ENCODE measurements around the gene MMGT1.
"Not testable (repeated sequence)": the region's sequence is repeated elsewhere in the genome, so short reads cannot be mapped to it uniquely, and the experiment has no call there.

The MMGT1 gene

DNA sequence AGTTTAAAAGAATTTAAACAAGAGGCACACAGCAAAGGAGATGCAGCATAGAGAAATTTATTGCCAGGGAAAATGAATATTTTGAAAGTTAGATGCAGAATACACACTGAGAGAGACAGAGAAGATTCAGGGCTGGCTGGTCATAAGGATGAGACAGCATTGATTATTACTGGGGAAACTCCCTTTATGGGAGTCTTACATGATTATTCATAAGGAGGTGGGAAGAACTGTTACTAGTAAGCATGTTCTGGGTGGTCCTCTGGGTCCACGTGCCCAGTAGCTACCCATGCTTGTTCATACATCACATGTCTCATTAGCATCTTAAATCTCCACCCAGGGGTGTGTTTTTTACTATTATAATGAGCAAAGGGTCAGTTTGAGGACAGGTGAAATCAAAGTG lies 53.3 kb downstream of the MMGT1 start:
- not testable (repeated sequence) for DNase-seq

DNA sequence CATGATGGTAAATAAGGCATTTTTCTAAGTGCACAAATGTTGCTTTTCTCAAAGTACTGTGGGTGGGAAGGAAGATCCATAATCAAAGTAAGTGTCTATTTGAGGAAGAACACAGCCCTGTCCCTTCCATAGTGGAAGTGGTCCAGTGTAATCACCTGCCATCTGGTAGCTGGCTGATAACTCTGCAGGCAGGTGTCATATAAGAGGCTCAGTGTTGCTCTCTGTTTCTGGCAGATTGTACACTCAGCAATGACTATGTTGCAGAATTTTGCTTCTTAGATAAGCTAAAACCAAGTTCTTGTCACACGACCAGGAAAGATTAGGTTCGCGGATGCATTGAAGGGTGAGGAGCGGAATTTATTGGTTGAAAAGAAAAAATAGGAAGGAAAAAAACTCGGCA lies 59.4 kb downstream of the MMGT1 start:
- no peak for DNase-seq
